Stomach smooth muscle (tissue), 2 donors: Measurements from ENCODE around the gene TAF1B.

Experiments
- H3K27ac ChIP-seq: one replicate; pipeline ENCODE4 v1.7.0; 2013; ENCODE audit warnings: mild to moderate bottlenecking, low read length, inconsistent platforms
- H3K27me3 ChIP-seq, 2 donors: one replicate each; pipeline ENCODE4 v1.7.0; 2013; ENCODE audit warnings: low read length in 2 of 2; ENCODE audit not compliant: insufficient read depth in 2 of 2, control insufficient read depth in 1 of 2
- H3K36me3 ChIP-seq, 2 donors: one replicate each; pipeline ENCODE4 v1.7.0; 2013; ENCODE audit warnings: low read length in 2 of 2; ENCODE audit not compliant: control insufficient read depth in 2 of 2, insufficient read depth in 2 of 2
- H3K4me1 ChIP-seq: one replicate; pipeline ENCODE4 v1.7.0; 2013; ENCODE audit warnings: low read length; ENCODE audit not compliant: control insufficient read depth, insufficient read depth
- H3K4me3 ChIP-seq, 2 donors: one replicate each; pipeline ENCODE4 v1.7.0; 2013; ENCODE audit warnings: low read length in 2 of 2
- H3K9ac ChIP-seq, 2 donors: one replicate each; pipeline ENCODE4 v1.7.0; 2013; ENCODE audit warnings: low read length in 2 of 2, mild to moderate bottlenecking in 1 of 2
- H3K9me3 ChIP-seq, 2 donors: one replicate each; pipeline ENCODE4 v1.7.0; 2013; ENCODE audit warnings: low read length in 2 of 2; ENCODE audit not compliant: control insufficient read depth in 2 of 2
- donor health status: healthy.
- donor health status: Pancreatic carcinoma.

TAF1B gene

GRCh38 chr2:9836517-9836916, 6.8 kb upstream of the TAF1B start:
- H3K9ac ChIP-seq: no peak overlapping the region
- no peaks in the 10 kb centered on the region for H3K9me3 ChIP-seq
- H3K36me3 ChIP-seq: no peaks in the 10 kb centered on the region
- no peak overlapping the region for H3K4me3 ChIP-seq
- H3K27ac ChIP-seq: no peak overlapping the region
- H3K4me1 ChIP-seq: no peaks in the 10 kb centered on the region
- H3K27me3 ChIP-seq: no peaks in the 10 kb centered on the region

GRCh38 chr2:9837451-9837850, 5.8 kb upstream of the TAF1B start:
- Histone ChIP-seq H3K4me3 (no peak overlapping the region), H3K36me3 (no peaks in the 10 kb centered on the region), H3K27me3 (no peaks in the 10 kb centered on the region), H3K4me1 (no peaks in the 10 kb centered on the region), H3K9me3 (no peaks in the 10 kb centered on the region), H3K9ac (no peak overlapping the region), H3K27ac (no peak overlapping the region)

- H3K9me3 ChIP-seq: no peaks in the 10 kb centered on the region
- H3K36me3 ChIP-seq: no peaks in the 10 kb centered on the region
- H3K9ac ChIP-seq: no peak overlapping the region
- H3K27ac ChIP-seq: no peak overlapping the region
- H3K27me3 ChIP-seq: no peaks in the 10 kb centered on the region
- H3K4me1 ChIP-seq: no peaks in the 10 kb centered on the region
- H3K4me3 ChIP-seq: no peak overlapping the region
Measured at GRCh38 chr2:9838391-9838790, 4.9 kb upstream of the TAF1B start.

- Histone ChIP-seq H3K9me3 (no peaks in the 10 kb centered on the region), H3K36me3 (peaks cover 7 to 8% of the 10 kb centered on the region in 2 donors), H3K4me3 (peak overlapping the region; percentile 82 to 93), H3K4me1 (peaks cover 7% of the 10 kb centered on the region), H3K9ac (peak overlapping the region; percentile 72 to 79), H3K27ac (peak overlapping the region; percentile 68), H3K27me3 (no peaks in the 10 kb centered on the region)
Measured at GRCh38 chr2:9842487-9843228, 616 bp upstream of the TAF1B start.

- H3K27ac ChIP-seq: peak overlapping the region; percentile 68
- H3K9me3 ChIP-seq: no peaks in the 10 kb centered on the region
- H3K9ac ChIP-seq: peak overlapping the region; percentile 72 to 79
- peaks cover 7 to 8% of the 10 kb centered on the region in 2 donors for H3K36me3 ChIP-seq
- peaks cover 7% of the 10 kb centered on the region for H3K4me1 ChIP-seq
- H3K4me3 ChIP-seq: peak overlapping the region; percentile 82 to 93
- no peaks in the 10 kb centered on the region for H3K27me3 ChIP-seq
Measured at GRCh38 chr2:9844036-9844483, 786 bp downstream of the TAF1B start.

GRCh38 chr2:9844576-9844975, 1.3 kb downstream of the TAF1B start:
- H3K4me1 ChIP-seq: peaks cover 7% of the 10 kb centered on the region
- no peaks in the 10 kb centered on the region for H3K9me3 ChIP-seq
- H3K9ac ChIP-seq: no peak overlapping the region
- no peak overlapping the region for H3K27ac ChIP-seq
- H3K4me3 ChIP-seq: peak overlapping the region; percentile 49 to 82
- peaks cover 7 to 8% of the 10 kb centered on the region in 2 donors for H3K36me3 ChIP-seq
- no peaks in the 10 kb centered on the region for H3K27me3 ChIP-seq

- no peak overlapping the region for H3K27ac ChIP-seq
- H3K9ac ChIP-seq: no peak overlapping the region
- H3K4me1 ChIP-seq: peaks cover 7% of the 10 kb centered on the region
Measured at GRCh38 chr2:9846554-9846953, 3.3 kb downstream of the TAF1B start.

GRCh38 chr2:9847140-9847539, 3.9 kb downstream of the TAF1B start:
- H3K36me3 ChIP-seq: peaks cover 18 to 20% of the 10 kb centered on the region in 2 donors
- H3K4me3 ChIP-seq: no peak overlapping the region
- H3K27me3 ChIP-seq: no peaks in the 10 kb centered on the region
- peaks cover 7% of the 10 kb centered on the region for H3K4me1 ChIP-seq
- no peaks in the 10 kb centered on the region for H3K9me3 ChIP-seq
- H3K27ac ChIP-seq: no peak overlapping the region
- no peak overlapping the region for H3K9ac ChIP-seq

More at GRCh38 chr2:9846554-9846953, 3.3 kb downstream of the TAF1B start:
- Histone ChIP-seq H3K4me3 (no peak overlapping the region), H3K27me3 (no peaks in the 10 kb centered on the region), H3K36me3 (peaks cover 14 to 15% of the 10 kb centered on the region in 2 donors), H3K9me3 (no peaks in the 10 kb centered on the region)

GRCh38 chr2:9852881-9853280, 9.6 kb downstream of the TAF1B start:
- Histone ChIP-seq H3K9ac (no peak overlapping the region), H3K27ac (no peak overlapping the region), H3K36me3 (peaks cover 17 to 29% of the 10 kb centered on the region in 2 donors), H3K4me3 (no peak overlapping the region), H3K9me3 (no peaks in the 10 kb centered on the region), H3K4me1 (no peaks in the 10 kb centered on the region), H3K27me3 (no peaks in the 10 kb centered on the region)

GRCh38 chr2:9857814-9858729, 14.8 kb downstream of the TAF1B start:
- no peaks in the 10 kb centered on the region for H3K4me1 ChIP-seq
- no peak overlapping the region for H3K9ac ChIP-seq
- no peak overlapping the region for H3K4me3 ChIP-seq
- H3K36me3 ChIP-seq: peaks cover 10 to 23% of the 10 kb centered on the region in 2 donors
- H3K27ac ChIP-seq: no peak overlapping the region
- H3K27me3 ChIP-seq: no peaks in the 10 kb centered on the region
- H3K9me3 ChIP-seq: no peaks in the 10 kb centered on the region
